PC-3 (cell line): ENCODE measurements around the gene PLEKHB2. TPM values are rescaled to one million over a fixed set of nuclear protein-coding genes. Genes with fewer than 3 reads are reported as not detected.
A peak's percentile ranks its signal among the peaks of the same experiment; 100 is the strongest.

Source experiments
- ATAC-seq: fragments of 200-7000 bp; cut with Tn5 transposase; 2 replicates; pipeline ENCODE4 v1.9.1; 2020; ENCODE audit warnings: mild to moderate bottlenecking, moderate library complexity
- BruUV-seq: library from RNA; stranded (reverse); fragments of 400-500 nt; replicated peaks from 2 replicates; lab custom pipeline; 2021; lab: Mats Ljungman, UMichigan
- CTCF ChIA-PET: fragments of 300-600 bp; sonication (Branson Sonifier 250); formaldehyde crosslinking; loops from one replicate; lab custom pipeline; 2022; ENCODE audit warnings: antibody characterized with exemption; lab: Charles Lee
- POLR2A ChIA-PET: fragments of 300-600 bp; sonication (Branson Sonifier 250); formaldehyde crosslinking; loops from one replicate; lab custom pipeline; 2022; ENCODE audit warnings: antibody characterized with exemption; ENCODE audit not compliant: unreplicated experiment; lab: Charles Lee
- DNase-seq: peaks from one replicate; pipeline ENCODE4 v3.0.0-alpha.2; 2015
- H2AFZ ChIP-seq: fragments of 300-600 bp; sonication (generic); 2 replicates; pipeline ENCODE4 v1.6.0; 2016; ENCODE audit warnings: antibody characterized with exemption, low read length
- H3F3A ChIP-seq: fragments of 300-600 bp; sonication (generic); one replicate; pipeline ENCODE4 v1.6.0; 2017; ENCODE audit warnings: antibody characterized with exemption, low read length, control low read depth, mild to moderate bottlenecking; ENCODE audit not compliant: unreplicated experiment
- H3K27ac ChIP-seq: fragments of 300-600 bp; sonication (generic); 2 replicates; pipeline ENCODE4 v1.5.1; 2016; ENCODE audit warnings: mild to moderate bottlenecking, low read length
- H3K27me3 ChIP-seq: fragments of 300-600 bp; sonication (generic); 2 replicates; pipeline ENCODE4 v1.6.1; 2016; ENCODE audit warnings: low read length, mixed read lengths
- H3K36me3 ChIP-seq: fragments of 300-600 bp; sonication (generic); 2 replicates; pipeline ENCODE4 v1.6.1; 2016; ENCODE audit warnings: low read depth, mixed run types, low read length, mixed read lengths
- H3K4me1 ChIP-seq: fragments of 300-600 bp; sonication (generic); 2 replicates; pipeline ENCODE4 v1.5.1; 2016; ENCODE audit warnings: low read length; ENCODE audit not compliant: insufficient read depth
- H3K4me2 ChIP-seq: fragments of 300-600 bp; sonication (generic); 2 replicates; pipeline ENCODE4 v1.6.0; 2016; ENCODE audit warnings: low read length
- H3K4me3 ChIP-seq: fragments of 300-600 bp; sonication (generic); 2 replicates; pipeline ENCODE4 v1.5.1; 2016; ENCODE audit warnings: mild to moderate bottlenecking, low read length, mixed read lengths
- H3K79me2 ChIP-seq: fragments of 300-600 bp; sonication (generic); 2 replicates; pipeline ENCODE4 v1.6.1; 2017; ENCODE audit warnings: low read length, mixed read lengths
- H3K9ac ChIP-seq: fragments of 300-600 bp; sonication (generic); 2 replicates; pipeline ENCODE4 v1.6.0; 2016; ENCODE audit warnings: mild to moderate bottlenecking, low read length
- H3K9me2 ChIP-seq: fragments of 300-600 bp; sonication (generic); replicated peaks from 2 replicates; pipeline ENCODE4 v1.6.1; 2016; ENCODE audit warnings: mixed run types, low read length, mixed read lengths
- H3K9me3 ChIP-seq: fragments of 300-600 bp; sonication (generic); 2 replicates; pipeline ENCODE4 v1.6.1; 2016; ENCODE audit warnings: low read length, mixed read lengths
- H4K20me1 ChIP-seq: fragments of 300-600 bp; sonication (generic); 2 replicates; pipeline ENCODE4 v1.6.1; 2016; ENCODE audit warnings: low read length, mixed read lengths
- CTCF ChIP-seq: fragments of 300-600 bp; sonication (generic); conservative IDR thresholded peaks from 2 replicates; pipeline ENCODE4 v1.5.1; 2017; ENCODE audit warnings: antibody characterized with exemption, low read depth, mild to moderate bottlenecking, low read length
- EZH2 ChIP-seq: fragments of 300-600 bp; sonication (generic); IDR thresholded peaks from one replicate; pipeline ENCODE4 v1.6.1; 2017; ENCODE audit warnings: antibody characterized with exemption, mild to moderate bottlenecking, low read length; ENCODE audit not compliant: unreplicated experiment
- EZH2phosphoT487 ChIP-seq: fragments of 300-600 bp; sonication (generic); IDR thresholded peaks from 2 replicates; pipeline ENCODE4 v1.6.1; 2018; ENCODE audit warnings: mild to moderate bottlenecking, antibody characterized with exemption, low read length, borderline replicate concordance
- intact Hi-C: fragments of 100-400 bp; cut with micrococcal nuclease; formaldehyde crosslinking; loops from 2 replicates; pipeline ENCODE4 v1.9.0; 2023
- total RNA-seq: library from RNA; depleted of rRNA; stranded (reverse); fragments of >200 nt; gene quantifications from 2 replicates; pipeline ENCODE4 v1.2.3, GENCODE V29; 2014

Gene PLEKHB2
- total RNA-seq, 1 experiment from 2014 or later = 64.5 TPM

DNA sequence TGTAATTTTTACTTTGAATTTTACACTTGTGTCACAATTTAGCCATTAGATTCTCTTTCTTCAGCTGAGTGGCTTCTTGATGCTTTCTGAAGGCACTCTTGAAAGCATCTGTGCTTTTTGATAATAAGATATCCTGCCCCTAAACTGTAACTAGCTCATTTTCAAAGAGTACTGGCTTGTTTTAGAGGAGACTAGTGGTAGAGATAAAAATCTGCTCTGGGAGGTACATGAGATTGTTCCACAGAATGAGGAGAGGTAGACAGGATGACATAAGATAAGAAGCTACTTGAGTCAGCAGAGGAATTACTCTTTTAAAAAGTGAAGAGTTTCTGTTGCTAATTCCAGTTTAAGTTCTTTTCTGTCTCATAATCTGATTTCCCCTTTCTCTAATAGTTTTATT, 10.6 kb downstream of the PLEKHB2 start:
- Histone ChIP-seq H3K79me2 (peaks cover 97% of the 10 kb centered on the region), H2AFZ (no peak overlapping the region), H3K27me3 (no peaks in the 10 kb centered on the region), H3K4me1 (peaks cover 5% of the 10 kb centered on the region), H3K9ac (no peak overlapping the region), H3K36me3 (peaks cover 13% of the 10 kb centered on the region), H3K9me3 (no peaks in the 10 kb centered on the region), H3K9me2 (no peaks in the 10 kb centered on the region), H3K4me3 (no peak overlapping the region), H3K4me2 (no peak overlapping the region), H4K20me1 (peaks cover 45% of the 10 kb centered on the region), H3F3A (no peaks in the 10 kb centered on the region), H3K27ac (no peak overlapping the region)
- ATAC-seq (no peak), DNase-seq (no peak)
- BruUV-seq = no TSS peak
- TF ChIP-seq CTCF = no peak
- no peak for TF ChIP-seq EZH2phosphoT487
- no peak for TF ChIP-seq EZH2
- ChIA-PET CTCF (no interaction called here), POLR2A (interaction anchor here (0.7 kb wide), 1 partner anchor 30 kb away, joined by 9 read pairs; no protein-coding TSS in a partner anchor)
- intact Hi-C loops = no loop called here

DNA sequence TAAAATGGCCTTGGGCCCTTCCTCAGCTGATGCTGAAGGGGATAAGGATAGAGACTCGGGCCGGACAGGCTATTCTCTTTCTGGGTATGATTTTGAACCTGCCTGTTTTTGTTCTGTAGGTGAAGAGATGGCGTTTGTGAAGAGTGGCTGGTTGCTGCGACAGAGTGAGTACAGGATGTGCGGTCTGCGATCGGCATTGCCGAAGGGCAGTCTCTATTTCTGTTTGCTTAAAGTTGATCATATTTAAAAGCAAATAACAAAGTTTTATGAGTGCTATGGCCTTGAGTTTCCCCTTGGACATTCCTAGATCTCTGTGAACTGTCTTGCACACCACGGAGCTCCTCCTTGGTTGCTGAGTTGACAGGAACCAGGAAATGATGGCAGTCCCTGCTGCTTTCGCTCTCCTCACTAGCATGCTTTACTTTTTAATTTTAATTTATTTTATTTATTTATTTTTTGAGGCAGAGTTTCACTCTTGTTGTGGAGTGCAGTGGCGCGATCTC, 15.7 kb downstream of the PLEKHB2 start:
- POLR2A ChIA-PET = no interaction called here
- intact Hi-C loops = no loop called here

More for the DNA sequence above, 15.7 kb downstream of the PLEKHB2 start:
- CTCF ChIA-PET = no interaction called here
- Histone ChIP-seq H3K9me2 (no peaks in the 10 kb centered on the region), H3K9me3 (no peaks in the 10 kb centered on the region), H3K27me3 (no peaks in the 10 kb centered on the region), H2AFZ (no peak overlapping the region), H3K4me2 (peak overlapping the region; percentile 61), H3K27ac (peak overlapping the region; percentile 33), H3K4me3 (peak overlapping the region; percentile 34), H3K79me2 (peaks cover 77% of the 10 kb centered on the region), H3K9ac (no peak overlapping the region), H4K20me1 (peaks cover 35% of the 10 kb centered on the region), H3K4me1 (peaks cover 8% of the 10 kb centered on the region), H3K36me3 (peaks cover 26% of the 10 kb centered on the region), H3F3A (no peaks in the 10 kb centered on the region)
- TF ChIP-seq CTCF (no peak), EZH2phosphoT487 (no peak), EZH2 (no peak)
- ATAC-seq = peak; percentile 86
- no TSS peak for BruUV-seq
- DNase-seq = peak; percentile 46
